ENCODE measurements around the gene GPR61.

GRCh38 chr1:109548321-109549267 lies 8.9 kb downstream of the GPR61 start, which contains the start of gene GNAI3:
- TF ChIP-seq, protein P1, sequence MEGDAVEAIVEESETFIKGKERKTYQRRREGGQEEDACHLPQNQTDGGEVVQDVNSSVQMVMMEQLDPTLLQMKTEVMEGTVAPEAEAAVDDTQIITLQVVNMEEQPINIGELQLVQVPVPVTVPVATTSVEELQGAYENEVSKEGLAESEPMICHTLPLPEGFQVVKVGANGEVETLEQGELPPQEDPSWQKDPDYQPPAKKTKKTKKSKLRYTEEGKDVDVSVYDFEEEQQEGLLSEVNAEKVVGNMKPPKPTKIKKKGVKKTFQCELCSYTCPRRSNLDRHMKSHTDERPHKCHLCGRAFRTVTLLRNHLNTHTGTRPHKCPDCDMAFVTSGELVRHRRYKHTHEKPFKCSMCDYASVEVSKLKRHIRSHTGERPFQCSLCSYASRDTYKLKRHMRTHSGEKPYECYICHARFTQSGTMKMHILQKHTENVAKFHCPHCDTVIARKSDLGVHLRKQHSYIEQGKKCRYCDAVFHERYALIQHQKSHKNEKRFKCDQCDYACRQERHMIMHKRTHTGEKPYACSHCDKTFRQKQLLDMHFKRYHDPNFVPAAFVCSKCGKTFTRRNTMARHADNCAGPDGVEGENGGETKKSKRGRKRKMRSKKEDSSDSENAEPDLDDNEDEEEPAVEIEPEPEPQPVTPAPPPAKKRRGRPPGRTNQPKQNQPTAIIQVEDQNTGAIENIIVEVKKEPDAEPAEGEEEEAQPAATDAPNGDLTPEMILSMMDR (IDR thresholded peaks at IDR 0.05; ENCODE audit: insufficient read depth, low read length) = no peak
- TF ChIP-seq POLR2AphosphoS5 (IDR thresholded peaks at IDR 0.05; ENCODE audit: low read depth) = peak; percentile 94

All from HL-60 (cell line).